ENCODE data around the gene CSF1R. TPM values are rescaled to one million over a fixed set of nuclear protein-coding genes. Genes with fewer than 3 reads are reported as not detected.

CSF1R gene
- total and polyA plus RNA-seq, 2 of the 4 experiments (the other 2 are of a cell fraction), result 0.14 to 0.36 TPM

GRCh38 chr5:150129454-150129812 lies 43.1 kb upstream of the CSF1R start (continued):
- no peak for TF ChIP-seq ELK1 (IDR thresholded peaks at IDR 0.05; ENCODE audit: borderline replicate concordance, low read depth, low read length)
- no peak for TF ChIP-seq MAZ (IDR thresholded peaks at IDR 0.05; ENCODE audit: borderline replicate concordance, low read depth, low read length)

GRCh38 chr5:150126921-150127265 lies 40.5 kb upstream of the CSF1R start:
- POLR2A ChIA-PET (ENCODE audit: unreplicated experiment), result no interaction called here
- no peak for ATAC-seq (ENCODE audit: low read depth)
- in situ Hi-C loops (cut with MboI; ENCODE audit: low sequenced_read_pairs), result loop anchor here (5.0 kb wide), 1 partner anchor 85 kb away; no protein-coding TSS in a partner anchor
- TF ChIP-seq USF2 (IDR thresholded peaks at IDR 0.05; ENCODE audit: low read depth, low read length) (no peak), BHLHE40 (IDR thresholded peaks at IDR 0.05; ENCODE audit: low read depth, low read length) (no peak), CEBPB (IDR thresholded peaks at IDR 0.05; ENCODE audit: low read depth, low read length) (no peak), FOS (IDR thresholded peaks at IDR 0.05; ENCODE audit: low read depth, low read length) (no peak), SMC3 (IDR thresholded peaks at IDR 0.05; ENCODE audit: low read depth, low read length) (no peak), RCOR1 (IDR thresholded peaks at IDR 0.05; ENCODE audit: insufficient replicate concordance, low read length) (no peak), MAZ (IDR thresholded peaks at IDR 0.05; ENCODE audit: borderline replicate concordance, low read depth, low read length) (no peak), NFE2L2 (IDR thresholded peaks at IDR 0.05; ENCODE audit: low read depth, low read length) (no peak), CHD1 (IDR thresholded peaks at IDR 0.05; ENCODE audit: low read depth, low read length) (no peak), RAD21 (IDR thresholded peaks at IDR 0.05; ENCODE audit: low read length) (no peak), POLR2A (IDR thresholded peaks at IDR 0.05; ENCODE audit: low read depth, low read length) (no peak), RFX5 (IDR thresholded peaks at IDR 0.05; ENCODE audit: low read depth, low read length) (no peak), MXI1 (IDR thresholded peaks at IDR 0.05; ENCODE audit: borderline replicate concordance, low read depth, low read length) (no peak), CTCF (conservative IDR thresholded peaks at IDR 0.05; ENCODE audit: low read depth, low read length) (no peak), MAFK (IDR thresholded peaks at IDR 0.05; ENCODE audit: low read depth, low read length) (no peak)

More at GRCh38 chr5:150126921-150127265, 40.5 kb upstream of the CSF1R start:
- Histone ChIP-seq H3K14ac (replicated peaks; ENCODE audit: low read depth, low read length) (no peak overlapping the region), H3K18ac (ENCODE audit: low read depth, low read length) (no peak overlapping the region), H3K4me3 (ENCODE audit: insufficient read depth, low read depth, low read length) (no peak overlapping the region), H4K5ac (ENCODE audit: low read depth, low read length) (no peak overlapping the region), H3K23ac (ENCODE audit: low read depth, low read length) (no peak overlapping the region), H2BK20ac (ENCODE audit: low read depth, low read length) (no peak overlapping the region), H2AK9ac (replicated peaks; ENCODE audit: low read depth, low read length, poor library complexity) (no peak overlapping the region), H3K4ac (ENCODE audit: low read depth, low read length) (no peak overlapping the region), H3K4me2 (ENCODE audit: low read depth, low read length) (no peak overlapping the region), H3K36me3 (ENCODE audit: control insufficient read depth, insufficient read depth, low read length) (peaks cover 90% of the 10 kb centered on the region), H2BK5ac (ENCODE audit: low read depth, low read length, poor library complexity, severe bottlenecking) (no peak overlapping the region), H2BK120ac (ENCODE audit: low read depth, low read length) (no peak overlapping the region), H3K9ac (ENCODE audit: low read depth, low read length) (no peak overlapping the region), H3K4me1 (ENCODE audit: control insufficient read depth, insufficient read depth, low read length) (peaks cover 19% of the 10 kb centered on the region), H3K79me1 (ENCODE audit: low read depth in 1 of 2, low read length in 2 of 2) (peaks cover 36 to 71% of the 10 kb centered on the region in 2 experiments), H2AFZ (replicated peaks; ENCODE audit: low read length, poor library complexity) (no peak overlapping the region), H4K91ac (ENCODE audit: insufficient read depth, low read depth, low read length) (no peak overlapping the region), H3K56ac (ENCODE audit: extremely low read depth, insufficient read depth, low read length) (no peak overlapping the region), H2BK15ac (ENCODE audit: low read depth, low read length) (no peak overlapping the region), H3K27ac (ENCODE audit: insufficient read depth, low read length) (no peak overlapping the region), H4K8ac (ENCODE audit: low read depth in 2 of 2, low read length in 2 of 2) (no peak overlapping the region), H2AK5ac (ENCODE audit: low read depth, low read length) (no peak overlapping the region), H4K20me1 (ENCODE audit: insufficient read depth, low read length) (no peaks in the 10 kb centered on the region), H3K9me1 (ENCODE audit: insufficient read depth, low read length) (peaks cover 8% of the 10 kb centered on the region), H3K27me3 (ENCODE audit: control insufficient read depth, insufficient read depth, low read length) (no peaks in the 10 kb centered on the region), H3K9me3 (ENCODE audit: control insufficient read depth, insufficient read depth, low read length) (no peaks in the 10 kb centered on the region)
- dilution Hi-C loops (cut with HindIII; ENCODE audit: low sequenced_read_pairs, unreplicated experiment), result no loop called here
- BruUV-seq (replicated peaks), result no TSS peak
- intact Hi-C loops (cut with micrococcal nuclease), result no loop called here
- no peak for DNase-seq
- CTCF ChIA-PET, result no interaction called here
- no CpG with 5 or more reads among the region's 6 CpGs for WGBS, 2 experiments (ENCODE audit: extremely low coverage in 2 of 2, insufficient read length in 1 of 2)
